Activated CD4-positive, alpha-beta memory T cell treated with anti-CD3 and anti-CD28 coated beads for 36 hours (primary cell): ENCODE results near the gene ABCA9. TPM values are rescaled to one million over a fixed set of nuclear protein-coding genes. Genes with fewer than 3 reads are reported as not detected.
"Not testable (repeated sequence)": the region's sequence is repeated elsewhere in the genome, so short reads cannot be mapped to it uniquely, and the experiment has no call there.

Experiments used
- CTCF ChIA-PET: fragments of 350-600 bp; sonication (Branson Sonifier 250); formaldehyde crosslinking; loops from one replicate; lab custom pipeline; 2021; ENCODE audit warnings: antibody characterized with exemption, inconsistent platforms; lab: Charles Lee
- POLR2A ChIA-PET: fragments of 350-600 bp; sonication (Branson Sonifier 250); formaldehyde crosslinking; loops from one replicate; lab custom pipeline; 2021; ENCODE audit warnings: antibody characterized with exemption; lab: Charles Lee
- DNase-seq: peaks from one replicate; pipeline ENCODE4 v3.0.0-alpha.2; 2020
- H3K27ac Mint-ChIP-seq: one replicate; pipeline ENCODE4 v1.8.0; 2021; ENCODE audit warnings: mixed read lengths
- H3K27me3 Mint-ChIP-seq: one replicate; pipeline ENCODE4 v1.8.0; 2021; ENCODE audit warnings: mixed read lengths
- H3K36me3 Mint-ChIP-seq: one replicate; pipeline ENCODE4 v1.8.0; 2021; ENCODE audit warnings: mixed read lengths
- H3K4me1 Mint-ChIP-seq: one replicate; pipeline ENCODE4 v1.8.0; 2021; ENCODE audit warnings: low read depth, mixed read lengths
- H3K4me3 Mint-ChIP-seq: one replicate; pipeline ENCODE4 v1.8.0; 2021; ENCODE audit warnings: mild to moderate bottlenecking, mixed read lengths
- H3K9me3 Mint-ChIP-seq: one replicate; pipeline ENCODE4 v1.8.0; 2021; ENCODE audit warnings: mixed read lengths
- intact Hi-C: fragments of 100-400 bp; cut with micrococcal nuclease; formaldehyde crosslinking; loops from one replicate; pipeline ENCODE4 v1.15.1; 2023
- total RNA-seq, 2 experiments: library from RNA; stranded (reverse); gene quantifications; one replicate each; pipeline ENCODE4 v1.2.3, GENCODE V29; 2021

ABCA9 gene
- total RNA-seq, 2 experiments from 2014 or later, result not detected

- no peak within 1 kb of the TSS for H3K4me3 Mint-ChIP-seq
- ChIA-PET POLR2A (no interaction called here), CTCF (no interaction called here)
- DNase-seq, result no peak
- intact Hi-C loops, result no loop called here
- no peaks in the 10 kb centered on the region for H3K4me1 Mint-ChIP-seq
- no peaks in the 10 kb centered on the region for H3K27me3 Mint-ChIP-seq
- H3K9me3 Mint-ChIP-seq, result peaks cover 5% of the 10 kb centered on the region
- no peaks in the 10 kb centered on the region for H3K36me3 Mint-ChIP-seq
- no peak within 1 kb of the TSS for H3K27ac Mint-ChIP-seq
Observed at GRCh38 chr17:68955181-68955841, 105.4 kb downstream of the ABCA9 start, which contains the start of gene ABCA8. TSS of gene ABCA8 (minus strand) at chr17:68955392. CDS start at chr17:68942034, 13,358 bp downstream.

GRCh38 chr17:68954146-68954896 lies 106.4 kb downstream of the ABCA9 start:
- ChIA-PET CTCF (no interaction called here), POLR2A (no interaction called here)
- intact Hi-C loops, result no loop called here
- no peaks in the 10 kb centered on the region for H3K36me3 Mint-ChIP-seq
- DNase-seq, result no peak
- H3K4me3 Mint-ChIP-seq, result no peak overlapping the region
- H3K9me3 Mint-ChIP-seq, result peaks cover 4% of the 10 kb centered on the region
- no peaks in the 10 kb centered on the region for H3K27me3 Mint-ChIP-seq
- H3K27ac Mint-ChIP-seq, result no peak overlapping the region
- H3K4me1 Mint-ChIP-seq, result no peaks in the 10 kb centered on the region

- intact Hi-C loops, result no loop called here
- POLR2A ChIA-PET, result interaction anchor here (0.7 kb wide), 1 partner anchor 122 kb away, joined by 3 read pairs; no protein-coding TSS in a partner anchor
- DNase-seq, result no peak
- Mint-ChIP-seq H3K4me3 (no peak overlapping the region), H3K36me3 (no peaks in the 10 kb centered on the region), H3K9me3 (no peaks in the 10 kb centered on the region), H3K27ac (no peak overlapping the region), H3K4me1 (no peaks in the 10 kb centered on the region), H3K27me3 (no peaks in the 10 kb centered on the region)
- CTCF ChIA-PET, result no interaction called here
Observed at GRCh38 chr17:68953340-68953997, 107.3 kb downstream of the ABCA9 start.

GRCh38 chr17:68950725-68951124 lies 110.0 kb downstream of the ABCA9 start:
- no peaks in the 10 kb centered on the region for H3K36me3 Mint-ChIP-seq
- DNase-seq, result no peak
- intact Hi-C loops, result no loop called here
- CTCF ChIA-PET, result no interaction called here
- H3K4me1 Mint-ChIP-seq, result no peaks in the 10 kb centered on the region
- no peak overlapping the region for H3K27ac Mint-ChIP-seq
- H3K9me3 Mint-ChIP-seq, result peaks cover 3% of the 10 kb centered on the region
- H3K27me3 Mint-ChIP-seq, result no peaks in the 10 kb centered on the region
- H3K4me3 Mint-ChIP-seq, result no peak overlapping the region
- POLR2A ChIA-PET, result no interaction called here

GRCh38 chr17:68947868-68948267 lies 112.9 kb downstream of the ABCA9 start:
- H3K4me3 Mint-ChIP-seq, DNase-seq, CTCF ChIA-PET, H3K27ac Mint-ChIP-seq, POLR2A ChIA-PET, intact Hi-C loops, H3K27me3 Mint-ChIP-seq, H3K4me1 Mint-ChIP-seq, H3K9me3 Mint-ChIP-seq, H3K36me3 Mint-ChIP-seq: not testable (repeated sequence)

- Mint-ChIP-seq H3K4me3 (no peak overlapping the region), H3K27me3 (peaks cover 6% of the 10 kb centered on the region), H3K36me3 (no peaks in the 10 kb centered on the region), H3K27ac (no peak overlapping the region), H3K9me3 (peaks cover 6% of the 10 kb centered on the region), H3K4me1 (no peaks in the 10 kb centered on the region)
- DNase-seq, result no peak
- ChIA-PET POLR2A (no interaction called here), CTCF (no interaction called here)
- intact Hi-C loops, result no loop called here
Observed at GRCh38 chr17:68944435-68945035, 116.2 kb downstream of the ABCA9 start.

GRCh38 chr17:68943812-68944182 lies 116.9 kb downstream of the ABCA9 start:
- H3K4me1 Mint-ChIP-seq, CTCF ChIA-PET, H3K27me3 Mint-ChIP-seq, H3K9me3 Mint-ChIP-seq, H3K36me3 Mint-ChIP-seq, DNase-seq, POLR2A ChIA-PET, H3K27ac Mint-ChIP-seq, H3K4me3 Mint-ChIP-seq, intact Hi-C loops: not testable (repeated sequence)

- H3K4me1 Mint-ChIP-seq, result no peaks in the 10 kb centered on the region
- H3K4me3 Mint-ChIP-seq, result no peak overlapping the region
- CTCF ChIA-PET, result no interaction called here
- POLR2A ChIA-PET, result no interaction called here
- intact Hi-C loops, result no loop called here
- DNase-seq, result no peak
- no peaks in the 10 kb centered on the region for H3K36me3 Mint-ChIP-seq
- H3K9me3 Mint-ChIP-seq, result peaks cover 6% of the 10 kb centered on the region
- no peak overlapping the region for H3K27ac Mint-ChIP-seq
- peaks cover 6% of the 10 kb centered on the region for H3K27me3 Mint-ChIP-seq
Observed at GRCh38 chr17:68943123-68943811, 117.5 kb downstream of the ABCA9 start.

- DNase-seq, result no peak
- CTCF ChIA-PET, result no interaction called here
- no peak overlapping the region for H3K27ac Mint-ChIP-seq
- H3K27me3 Mint-ChIP-seq, result peaks cover 9% of the 10 kb centered on the region
- H3K36me3 Mint-ChIP-seq, result no peaks in the 10 kb centered on the region
- intact Hi-C loops, result no loop called here
- POLR2A ChIA-PET, result no interaction called here
- H3K9me3 Mint-ChIP-seq, result peaks cover 3% of the 10 kb centered on the region
- H3K4me3 Mint-ChIP-seq, result no peak overlapping the region
- H3K4me1 Mint-ChIP-seq, result no peaks in the 10 kb centered on the region
Observed at GRCh38 chr17:68942389-68942788, 118.3 kb downstream of the ABCA9 start.

GRCh38 chr17:68941761-68942160 lies 119.0 kb downstream of the ABCA9 start:
- ChIA-PET POLR2A (no interaction called here), CTCF (no interaction called here)
- Mint-ChIP-seq H3K9me3 (peaks cover 3% of the 10 kb centered on the region), H3K4me3 (no peak overlapping the region), H3K27ac (no peak overlapping the region), H3K27me3 (peaks cover 9% of the 10 kb centered on the region), H3K36me3 (no peaks in the 10 kb centered on the region), H3K4me1 (no peaks in the 10 kb centered on the region)
- intact Hi-C loops, result no loop called here
- DNase-seq, result no peak

- Mint-ChIP-seq H3K27ac (no peak overlapping the region), H3K4me3 (no peak overlapping the region), H3K27me3 (peaks cover 14% of the 10 kb centered on the region), H3K4me1 (no peaks in the 10 kb centered on the region), H3K36me3 (no peaks in the 10 kb centered on the region), H3K9me3 (peaks cover 3% of the 10 kb centered on the region)
- DNase-seq, result no peak
- CTCF ChIA-PET, result no interaction called here
- POLR2A ChIA-PET, result no interaction called here
- intact Hi-C loops, result no loop called here
Observed at GRCh38 chr17:68939195-68939594, 121.5 kb downstream of the ABCA9 start.
